Endodermal cell (in vitro differentiated cells): ENCODE data around the gene KRABD2.

Source experiments
- DNase-seq: peaks from one replicate; pipeline ENCODE4 v3.0.0-alpha.2; 2017
- H3K27ac ChIP-seq: 2 replicates; pipeline ENCODE4 v1.5.1; 2013; ENCODE audit warnings: mild to moderate bottlenecking, low read depth, low read length, moderate library complexity
- H3K27me3 ChIP-seq: 2 replicates; pipeline ENCODE4 v1.6.1; 2013; ENCODE audit warnings: mild to moderate bottlenecking, low read length, moderate library complexity; ENCODE audit not compliant: insufficient read depth, control insufficient read depth, poor library complexity, severe bottlenecking
- H3K36me3 ChIP-seq: 2 replicates; pipeline ENCODE4 v1.7.0; 2013; ENCODE audit warnings: mild to moderate bottlenecking, low read length, moderate library complexity; ENCODE audit not compliant: control insufficient read depth, insufficient read depth
- H3K4me1 ChIP-seq: one replicate; pipeline ENCODE4 v1.7.0; 2013; ENCODE audit warnings: low read length; ENCODE audit not compliant: control insufficient read depth, insufficient read depth
- H3K4me3 ChIP-seq: 2 replicates; pipeline ENCODE4 v1.5.1; 2013; ENCODE audit warnings: mild to moderate bottlenecking, low read length, moderate library complexity
- H3K9ac ChIP-seq: 2 replicates; pipeline ENCODE4 v1.6.1; 2013; ENCODE audit warnings: mild to moderate bottlenecking, low read length, moderate library complexity; ENCODE audit not compliant: poor library complexity, severe bottlenecking; ENCODE audit errors: extremely low read depth
- H3K9me3 ChIP-seq: 2 replicates; pipeline ENCODE4 v1.6.1; 2013; ENCODE audit warnings: mild to moderate bottlenecking, low read length, moderate library complexity; ENCODE audit not compliant: control insufficient read depth
- H3K27ac Mint-ChIP-seq: 2 replicates; pipeline ENCODE4 v1.8.0; 2020; ENCODE audit warnings: mixed read lengths
- H3K27me3 Mint-ChIP-seq: 2 replicates; pipeline ENCODE4 v1.8.0; 2021; ENCODE audit warnings: mild to moderate bottlenecking, mixed read lengths; ENCODE audit not compliant: insufficient read depth
- H3K36me3 Mint-ChIP-seq: 2 replicates; pipeline ENCODE4 v1.8.0; 2020; ENCODE audit warnings: low read depth, mixed read lengths
- H3K4me1 Mint-ChIP-seq: 2 replicates; pipeline ENCODE4 v1.8.0; 2020; ENCODE audit warnings: mixed read lengths
- H3K4me3 Mint-ChIP-seq: 2 replicates; pipeline ENCODE4 v1.8.0; 2020; ENCODE audit warnings: mild to moderate bottlenecking, moderate library complexity, mixed read lengths
- H3K9me3 Mint-ChIP-seq: 2 replicates; pipeline ENCODE4 v1.8.0; 2020; ENCODE audit warnings: mild to moderate bottlenecking, mixed read lengths
- WGBS, 2 experiments: methylation state at CpG; one replicate each; pipeline versions ENCODE4 v1.1.5 to v1.1.7; 2013; ENCODE audit warnings: missing lambda C conversion rate in 2 of 2, mixed read lengths in 1 of 2; ENCODE audit not compliant: insufficient coverage in 1 of 2, insufficient read length in 1 of 2; 5-methylcytosine and 5-hydroxymethylcytosine counted together
- TF ChIP-seq, protein P1 (sequence below): fragments of 200-600 bp; sonication (generic); conservative IDR thresholded peaks from 2 replicates; pipeline ENCODE4 v1.5.0; 2021; ENCODE audit warnings: antibody characterized with exemption, mild to moderate bottlenecking

Gene KRABD2

GRCh38 chr17:8413938-8414337, 37.4 kb upstream of the KRABD2 start:
- H3K27me3 ChIP-seq: peaks cover 29% of the 10 kb centered on the region
- no peak for DNase-seq
- no peak overlapping the region for H3K27ac ChIP-seq
- TF ChIP-seq, protein P1, sequence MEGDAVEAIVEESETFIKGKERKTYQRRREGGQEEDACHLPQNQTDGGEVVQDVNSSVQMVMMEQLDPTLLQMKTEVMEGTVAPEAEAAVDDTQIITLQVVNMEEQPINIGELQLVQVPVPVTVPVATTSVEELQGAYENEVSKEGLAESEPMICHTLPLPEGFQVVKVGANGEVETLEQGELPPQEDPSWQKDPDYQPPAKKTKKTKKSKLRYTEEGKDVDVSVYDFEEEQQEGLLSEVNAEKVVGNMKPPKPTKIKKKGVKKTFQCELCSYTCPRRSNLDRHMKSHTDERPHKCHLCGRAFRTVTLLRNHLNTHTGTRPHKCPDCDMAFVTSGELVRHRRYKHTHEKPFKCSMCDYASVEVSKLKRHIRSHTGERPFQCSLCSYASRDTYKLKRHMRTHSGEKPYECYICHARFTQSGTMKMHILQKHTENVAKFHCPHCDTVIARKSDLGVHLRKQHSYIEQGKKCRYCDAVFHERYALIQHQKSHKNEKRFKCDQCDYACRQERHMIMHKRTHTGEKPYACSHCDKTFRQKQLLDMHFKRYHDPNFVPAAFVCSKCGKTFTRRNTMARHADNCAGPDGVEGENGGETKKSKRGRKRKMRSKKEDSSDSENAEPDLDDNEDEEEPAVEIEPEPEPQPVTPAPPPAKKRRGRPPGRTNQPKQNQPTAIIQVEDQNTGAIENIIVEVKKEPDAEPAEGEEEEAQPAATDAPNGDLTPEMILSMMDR: no peak
- Mint-ChIP-seq H3K4me3 (no peak overlapping the region), H3K36me3 (no peaks in the 10 kb centered on the region), H3K4me1 (peaks cover 4% of the 10 kb centered on the region), H3K9me3 (no peaks in the 10 kb centered on the region), H3K27me3 (peaks cover 22% of the 10 kb centered on the region), H3K27ac (no peak overlapping the region)
- no peak overlapping the region for H3K9ac ChIP-seq
- no peaks in the 10 kb centered on the region for H3K9me3 ChIP-seq
- H3K36me3 ChIP-seq: no peaks in the 10 kb centered on the region
- H3K4me1 ChIP-seq: no peaks in the 10 kb centered on the region
- H3K4me3 ChIP-seq: no peak overlapping the region

DNA sequence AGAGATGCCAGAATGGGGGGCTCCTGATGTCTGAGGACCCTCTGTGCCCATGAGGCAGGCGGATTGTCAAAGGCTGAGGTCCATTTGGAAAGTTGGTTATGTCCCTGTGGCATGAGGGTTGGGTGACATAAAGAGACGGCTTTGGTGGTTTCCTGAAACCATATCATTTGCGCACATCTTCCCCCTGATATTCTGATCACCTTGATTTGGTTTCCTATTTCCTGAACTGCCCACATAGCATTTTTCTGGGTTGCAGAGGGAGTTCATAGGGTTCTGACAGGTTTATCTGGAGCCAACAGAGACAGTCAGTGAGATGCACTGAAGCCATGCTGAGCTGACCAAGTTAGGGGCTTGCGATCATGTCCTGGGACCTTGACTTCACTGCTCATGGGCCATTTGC, 36.8 kb upstream of the KRABD2 start:
- Histone ChIP-seq H3K27ac (no peak overlapping the region), H3K4me1 (no peaks in the 10 kb centered on the region), H3K9me3 (no peaks in the 10 kb centered on the region), H3K36me3 (no peaks in the 10 kb centered on the region), H3K27me3 (peaks cover 27% of the 10 kb centered on the region), H3K4me3 (no peak overlapping the region), H3K9ac (no peak overlapping the region)
- TF ChIP-seq, protein P1: no peak
- DNase-seq: no peak
- Mint-ChIP-seq H3K4me3 (no peak overlapping the region), H3K36me3 (no peaks in the 10 kb centered on the region), H3K27ac (no peak overlapping the region), H3K9me3 (no peaks in the 10 kb centered on the region), H3K27me3 (peaks cover 20% of the 10 kb centered on the region), H3K4me1 (peaks cover 6% of the 10 kb centered on the region)
- WGBS, 2 experiments: 91 to 92% methylated on average over 3 to 4 of the region's 4 CpGs

DNA sequence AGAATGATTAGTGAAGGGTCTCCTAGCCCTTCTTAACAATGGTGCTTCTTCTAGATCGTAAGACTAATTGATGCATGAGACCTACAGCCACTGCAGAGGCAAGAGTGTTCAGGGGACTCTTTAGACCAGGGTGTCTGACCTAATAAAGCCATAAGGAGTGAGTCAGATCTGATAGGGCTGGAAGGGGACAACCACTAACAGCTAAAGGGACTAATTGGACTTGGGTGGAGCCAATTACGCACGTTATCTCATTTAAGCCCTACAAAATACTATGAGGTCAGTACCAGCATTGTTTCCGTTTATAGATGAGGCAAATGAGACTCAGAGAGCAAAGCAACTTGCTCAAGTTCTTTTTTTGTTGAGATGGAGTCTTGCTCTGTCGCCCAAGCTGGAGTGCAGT, 35.6 kb upstream of the KRABD2 start:
- Histone ChIP-seq H3K9me3 (no peaks in the 10 kb centered on the region), H3K27ac (no peak overlapping the region), H3K36me3 (no peaks in the 10 kb centered on the region), H3K4me3 (no peak overlapping the region), H3K9ac (no peak overlapping the region), H3K27me3 (peaks cover 15% of the 10 kb centered on the region), H3K4me1 (no peaks in the 10 kb centered on the region)
- TF ChIP-seq, protein P1: no peak
- DNase-seq: no peak
- Mint-ChIP-seq H3K36me3 (no peaks in the 10 kb centered on the region), H3K27me3 (peaks cover 10% of the 10 kb centered on the region), H3K27ac (no peak overlapping the region), H3K4me3 (no peak overlapping the region), H3K9me3 (no peaks in the 10 kb centered on the region), H3K4me1 (peaks cover 6% of the 10 kb centered on the region)
- WGBS, 2 experiments: 83 to 90% methylated on average over 5 of the region's 5 CpGs
